HFFc6 (cell line): ENCODE data around the gene KIAA0513. TPM values are rescaled to one million over a fixed set of nuclear protein-coding genes. Genes with fewer than 3 reads are reported as not detected.
A peak's percentile ranks its signal among the peaks of the same experiment; 100 is the strongest.

Source experiments
- DNase-seq: peaks from one replicate; pipeline ENCODE4 v3.0.0-alpha.2; 2018
- H3K27ac Mint-ChIP-seq: 2 replicates; pipeline ENCODE4 v1.8.0; 2020; ENCODE audit warnings: mild to moderate bottlenecking, mixed read lengths
- H3K27me3 Mint-ChIP-seq: 2 replicates; pipeline ENCODE4 v1.8.0; 2021; ENCODE audit warnings: mild to moderate bottlenecking, moderate library complexity, mixed read lengths; ENCODE audit not compliant: insufficient read depth
- H3K36me3 Mint-ChIP-seq: 2 replicates; pipeline ENCODE4 v1.8.0; 2021; ENCODE audit warnings: low read depth, mixed read lengths
- H3K4me1 Mint-ChIP-seq: 2 replicates; pipeline ENCODE4 v1.8.0; 2020; ENCODE audit warnings: low read depth, mixed read lengths
- H3K4me3 Mint-ChIP-seq: 2 replicates; pipeline ENCODE4 v1.8.0; 2020; ENCODE audit warnings: mild to moderate bottlenecking, moderate library complexity, mixed read lengths
- H3K9me3 Mint-ChIP-seq: 2 replicates; pipeline ENCODE4 v1.8.0; 2020; ENCODE audit warnings: mild to moderate bottlenecking, mixed read lengths
- total RNA-seq, 6 experiments: library from RNA; stranded (reverse); fragmentation: NEBNext Ultra II Directional; extraction: Animal tissue kit (Norgen Biotek cat#: 25700); gene quantifications; 2 replicates in 1 of 6; 3 replicates in 5 of 6; pipeline ENCODE4 v1.2.3, GENCODE V29; 2021
- TF ChIP-seq, protein P1 (sequence below): fragments of 200-600 bp; sonication (generic); IDR thresholded peaks from 2 replicates; pipeline ENCODE4 v1.5.0; 2021; ENCODE audit warnings: antibody characterized with exemption, mild to moderate bottlenecking

The KIAA0513 gene
- total RNA-seq, 6 experiments from 2014 or later = 12.5 to 15.4 (median 13.8) TPM

DNA sequence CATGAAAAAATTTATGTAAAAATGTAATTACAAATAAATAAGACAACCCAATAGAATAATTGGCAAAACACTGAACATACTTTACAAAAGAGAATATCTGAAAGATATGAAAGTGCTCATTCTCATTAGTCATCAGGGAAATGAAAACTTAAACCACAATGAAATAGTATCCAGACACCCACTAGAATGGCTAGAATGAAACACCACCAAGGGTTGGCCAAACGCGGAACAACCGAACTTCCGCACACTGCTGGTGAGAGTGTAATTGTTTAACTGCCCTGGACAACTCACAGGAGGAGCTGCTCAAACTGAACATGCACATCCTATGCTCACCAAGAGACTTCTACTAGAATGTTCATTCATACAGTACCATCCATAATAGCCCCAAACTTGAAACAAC lies 10.4 kb upstream of the KIAA0513 start:
- Mint-ChIP-seq H3K4me1 (peaks cover 13% of the 10 kb centered on the region), H3K36me3 (no peaks in the 10 kb centered on the region), H3K27ac (no peak overlapping the region), H3K9me3 (no peaks in the 10 kb centered on the region), H3K4me3 (no peak overlapping the region), H3K27me3 (peaks cover 3% of the 10 kb centered on the region)
- TF ChIP-seq, protein P1, sequence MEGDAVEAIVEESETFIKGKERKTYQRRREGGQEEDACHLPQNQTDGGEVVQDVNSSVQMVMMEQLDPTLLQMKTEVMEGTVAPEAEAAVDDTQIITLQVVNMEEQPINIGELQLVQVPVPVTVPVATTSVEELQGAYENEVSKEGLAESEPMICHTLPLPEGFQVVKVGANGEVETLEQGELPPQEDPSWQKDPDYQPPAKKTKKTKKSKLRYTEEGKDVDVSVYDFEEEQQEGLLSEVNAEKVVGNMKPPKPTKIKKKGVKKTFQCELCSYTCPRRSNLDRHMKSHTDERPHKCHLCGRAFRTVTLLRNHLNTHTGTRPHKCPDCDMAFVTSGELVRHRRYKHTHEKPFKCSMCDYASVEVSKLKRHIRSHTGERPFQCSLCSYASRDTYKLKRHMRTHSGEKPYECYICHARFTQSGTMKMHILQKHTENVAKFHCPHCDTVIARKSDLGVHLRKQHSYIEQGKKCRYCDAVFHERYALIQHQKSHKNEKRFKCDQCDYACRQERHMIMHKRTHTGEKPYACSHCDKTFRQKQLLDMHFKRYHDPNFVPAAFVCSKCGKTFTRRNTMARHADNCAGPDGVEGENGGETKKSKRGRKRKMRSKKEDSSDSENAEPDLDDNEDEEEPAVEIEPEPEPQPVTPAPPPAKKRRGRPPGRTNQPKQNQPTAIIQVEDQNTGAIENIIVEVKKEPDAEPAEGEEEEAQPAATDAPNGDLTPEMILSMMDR = no peak
- no peak for DNase-seq

GRCh38 chr16:85017633-85018032 lies 10.0 kb upstream of the KIAA0513 start:
- H3K27me3 Mint-ChIP-seq = peaks cover 5% of the 10 kb centered on the region
- H3K27ac Mint-ChIP-seq = no peak overlapping the region
- no peak for DNase-seq
- H3K9me3 Mint-ChIP-seq = no peaks in the 10 kb centered on the region
- TF ChIP-seq, protein P1 = no peak
- H3K36me3 Mint-ChIP-seq = no peaks in the 10 kb centered on the region
- peaks cover 13% of the 10 kb centered on the region for H3K4me1 Mint-ChIP-seq
- H3K4me3 Mint-ChIP-seq = no peak overlapping the region

DNA sequence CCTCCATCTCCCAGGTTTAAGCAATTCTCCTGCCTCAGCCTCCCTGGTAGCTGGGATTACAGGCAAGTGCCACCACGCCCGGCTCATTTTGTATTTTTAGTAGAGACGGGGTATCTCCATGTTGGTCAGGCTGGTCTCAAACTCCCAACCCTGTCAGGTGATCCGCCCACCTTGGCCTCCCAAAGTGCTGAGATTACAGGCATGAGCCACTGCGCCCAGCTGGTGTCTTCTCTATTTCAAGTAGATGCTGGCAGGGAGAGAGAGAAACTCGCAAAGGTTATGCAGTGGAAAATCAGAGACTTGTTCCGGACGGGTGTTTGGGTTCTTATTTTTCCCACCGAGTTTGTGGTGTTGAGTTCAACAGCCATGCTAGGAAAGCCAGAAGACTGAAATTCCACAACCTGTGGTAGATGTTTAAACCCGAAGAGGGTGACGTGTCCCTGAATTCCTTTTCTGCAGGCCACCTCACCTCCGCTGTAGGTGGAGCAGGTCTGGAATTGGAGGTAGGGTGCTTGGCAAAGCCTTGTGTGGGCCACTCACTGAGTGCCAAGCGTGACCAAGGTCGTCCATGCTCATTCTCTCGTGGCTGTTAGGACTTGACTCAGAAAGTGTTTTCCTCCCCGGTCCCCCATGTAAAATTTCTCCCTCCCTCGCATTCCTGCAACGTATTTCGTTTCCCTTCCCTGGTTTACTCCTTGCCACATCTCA lies 8.9 kb upstream of the KIAA0513 start:
- DNase-seq = no peak
- TF ChIP-seq, protein P1 = no peak
- no peak overlapping the region for H3K27ac Mint-ChIP-seq
- no peaks in the 10 kb centered on the region for H3K36me3 Mint-ChIP-seq
- peaks cover 13% of the 10 kb centered on the region for H3K4me1 Mint-ChIP-seq
- H3K9me3 Mint-ChIP-seq = no peaks in the 10 kb centered on the region
- no peak overlapping the region for H3K4me3 Mint-ChIP-seq
- H3K27me3 Mint-ChIP-seq = peaks cover 5% of the 10 kb centered on the region

- peaks cover 5% of the 10 kb centered on the region for H3K27me3 Mint-ChIP-seq
- H3K4me1 Mint-ChIP-seq = peaks cover 13% of the 10 kb centered on the region
- H3K27ac Mint-ChIP-seq = no peak overlapping the region
- no peaks in the 10 kb centered on the region for H3K36me3 Mint-ChIP-seq
- no peaks in the 10 kb centered on the region for H3K9me3 Mint-ChIP-seq
- no peak overlapping the region for H3K4me3 Mint-ChIP-seq
- no peak for DNase-seq
- TF ChIP-seq, protein P1 = no peak
Observed at GRCh38 chr16:85019659-85020245, 7.8 kb upstream of the KIAA0513 start.

GRCh38 chr16:85025781-85026653 lies 1.6 kb upstream of the KIAA0513 start:
- H3K4me3 Mint-ChIP-seq = peak overlapping the region; percentile 92
- H3K4me1 Mint-ChIP-seq = peaks cover 40% of the 10 kb centered on the region
- H3K27ac Mint-ChIP-seq = no peak overlapping the region
- H3K27me3 Mint-ChIP-seq = peaks cover 10% of the 10 kb centered on the region
- TF ChIP-seq, protein P1 = no peak
- DNase-seq = no peak
- H3K9me3 Mint-ChIP-seq = no peaks in the 10 kb centered on the region
- H3K36me3 Mint-ChIP-seq = no peaks in the 10 kb centered on the region
